BJ (cell line): ENCODE results near the gene UCMA. TPM values are rescaled to one million over a fixed set of nuclear protein-coding genes. Genes with fewer than 3 reads are reported as not detected.

Experiments
- CTCF ChIA-PET: fragments of 350-600 bp; formaldehyde crosslinking; extraction: SDS; loops from one replicate; lab custom pipeline; 2021; ENCODE audit warnings: antibody characterized with exemption, inconsistent platforms; lab: Yijun Ruan, JAX
- POLR2A ChIA-PET: fragments of 300-600 bp; sonication (Branson Sonifier 250); formaldehyde crosslinking; extraction: SDS; loops from one replicate; lab custom pipeline; 2021; ENCODE audit warnings: antibody characterized with exemption; lab: Charles Lee
- DNase-seq: peaks from one replicate; pipeline ENCODE4 v3.0.0-alpha.2; 2011; ENCODE audit warnings: low read depth
- H3K27me3 ChIP-seq: 2 replicates; pipeline ENCODE4 v1.6.0; 2011; ENCODE audit warnings: low read length; ENCODE audit not compliant: control insufficient read depth, insufficient read depth
- H3K36me3 ChIP-seq: 2 replicates; pipeline ENCODE4 v1.5.1; 2011; ENCODE audit warnings: low read length; ENCODE audit not compliant: control insufficient read depth, insufficient read depth
- H3K4me3 ChIP-seq: 2 replicates; pipeline ENCODE4 v1.5.1; 2011; ENCODE audit warnings: low read depth, mild to moderate bottlenecking, control low read depth, low read length
- polyA plus RNA-seq: library from polyadenylated mRNA; depleted of rRNA; stranded (reverse); fragments of >200 nt; gene quantifications from 2 replicates; pipeline ENCODE4 v1.2.3, GENCODE V29; 2011
- TF ChIP-seq, protein P1 (sequence below): IDR thresholded peaks from 2 replicates; pipeline ENCODE4 v1.5.1; 2011; ENCODE audit warnings: low read depth, mild to moderate bottlenecking, control low read depth, inconsistent platforms, low read length, moderate library complexity; ENCODE audit not compliant: insufficient read depth

Gene UCMA
- polyA plus RNA-seq, 1 experiment: not detected

DNA sequence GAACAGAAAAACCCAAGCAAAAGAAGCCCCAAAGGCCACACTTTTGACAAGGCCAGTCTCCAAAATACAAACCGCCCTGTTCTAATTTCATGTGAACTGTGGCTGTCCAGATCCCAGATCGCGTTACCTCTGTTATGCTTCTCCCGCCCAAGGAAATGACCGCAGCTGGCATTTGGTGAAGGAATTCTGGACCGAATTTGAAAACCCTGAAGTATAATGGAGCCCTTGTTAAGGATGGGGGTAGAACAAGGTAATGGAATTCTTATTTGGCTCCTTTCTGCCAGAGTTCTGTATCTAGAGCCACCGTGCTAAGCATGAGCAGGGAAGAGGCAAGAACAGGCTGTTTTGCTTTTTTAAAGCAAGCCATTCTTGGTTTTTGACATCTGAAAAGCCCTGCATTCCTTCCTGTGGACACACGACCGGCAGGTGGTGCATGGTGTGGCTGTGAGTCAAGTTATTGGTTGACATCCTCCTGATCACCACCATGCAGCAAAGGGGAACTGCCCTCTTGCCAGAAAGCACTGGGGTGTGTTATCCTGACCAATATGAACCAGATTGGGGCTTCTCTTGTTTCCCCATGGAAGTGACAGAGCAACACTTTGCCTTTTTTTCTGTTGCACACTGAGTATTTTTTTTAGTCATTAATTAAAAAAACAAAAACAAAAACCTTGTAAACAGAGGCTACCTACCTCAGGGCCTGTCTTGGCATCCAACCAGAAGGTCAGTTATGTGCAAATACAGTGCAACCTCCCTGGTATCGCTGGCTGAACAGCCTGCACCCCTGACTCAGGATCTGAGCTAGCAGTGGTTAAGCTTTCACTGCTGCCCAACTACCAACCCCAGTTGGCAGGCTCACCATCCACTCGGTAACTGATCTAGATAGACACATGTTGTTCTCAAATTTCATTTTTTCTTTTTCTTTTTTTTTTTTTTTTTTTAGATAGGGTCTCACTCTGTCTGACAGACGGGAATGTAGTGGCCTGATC is 14.2 kb downstream of the UCMA start:
- H3K36me3 ChIP-seq: no peaks in the 10 kb centered on the region
- CTCF ChIA-PET: interaction anchor here (0.9 to 1.8 kb wide), 5 partner anchors 9 to 82 kb away, joined by 3 to 9 read pairs (median 4); partner anchors contain the start of gene PHYH
- POLR2A ChIA-PET: no interaction called here
- no peaks in the 10 kb centered on the region for H3K27me3 ChIP-seq
- H3K4me3 ChIP-seq: no peak overlapping the region
- TF ChIP-seq, protein P1, sequence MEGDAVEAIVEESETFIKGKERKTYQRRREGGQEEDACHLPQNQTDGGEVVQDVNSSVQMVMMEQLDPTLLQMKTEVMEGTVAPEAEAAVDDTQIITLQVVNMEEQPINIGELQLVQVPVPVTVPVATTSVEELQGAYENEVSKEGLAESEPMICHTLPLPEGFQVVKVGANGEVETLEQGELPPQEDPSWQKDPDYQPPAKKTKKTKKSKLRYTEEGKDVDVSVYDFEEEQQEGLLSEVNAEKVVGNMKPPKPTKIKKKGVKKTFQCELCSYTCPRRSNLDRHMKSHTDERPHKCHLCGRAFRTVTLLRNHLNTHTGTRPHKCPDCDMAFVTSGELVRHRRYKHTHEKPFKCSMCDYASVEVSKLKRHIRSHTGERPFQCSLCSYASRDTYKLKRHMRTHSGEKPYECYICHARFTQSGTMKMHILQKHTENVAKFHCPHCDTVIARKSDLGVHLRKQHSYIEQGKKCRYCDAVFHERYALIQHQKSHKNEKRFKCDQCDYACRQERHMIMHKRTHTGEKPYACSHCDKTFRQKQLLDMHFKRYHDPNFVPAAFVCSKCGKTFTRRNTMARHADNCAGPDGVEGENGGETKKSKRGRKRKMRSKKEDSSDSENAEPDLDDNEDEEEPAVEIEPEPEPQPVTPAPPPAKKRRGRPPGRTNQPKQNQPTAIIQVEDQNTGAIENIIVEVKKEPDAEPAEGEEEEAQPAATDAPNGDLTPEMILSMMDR: no peak
- no peak for DNase-seq

DNA sequence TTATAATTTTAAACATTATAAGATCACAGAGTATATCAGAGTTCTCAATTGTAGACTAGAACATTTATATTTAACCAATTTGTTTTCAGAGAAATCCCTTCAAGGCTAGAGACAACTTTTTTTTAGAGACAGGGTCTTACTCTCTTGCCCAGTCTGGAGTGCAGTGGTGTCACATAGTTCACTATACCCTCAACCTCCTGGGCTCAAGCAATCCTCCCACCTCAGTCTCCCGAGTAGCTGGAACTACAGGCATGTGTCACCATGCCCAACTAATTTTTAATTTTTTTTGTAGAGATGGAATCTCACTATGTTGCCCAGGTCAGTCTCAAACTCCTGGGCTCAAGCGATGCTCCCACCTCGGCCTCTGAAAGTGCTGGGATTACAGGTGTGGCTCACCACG is 15.3 kb downstream of the UCMA start:
- Histone ChIP-seq H3K4me3 (no peak overlapping the region), H3K36me3 (no peaks in the 10 kb centered on the region), H3K27me3 (no peaks in the 10 kb centered on the region)
- CTCF ChIA-PET: interaction anchor here (0.9 to 1.3 kb wide), 2 partner anchors 12 to 83 kb away, joined by 4 to 5 read pairs; no protein-coding TSS in a partner anchor
- no peak for DNase-seq
- TF ChIP-seq, protein P1: no peak
- POLR2A ChIA-PET: no interaction called here

DNA sequence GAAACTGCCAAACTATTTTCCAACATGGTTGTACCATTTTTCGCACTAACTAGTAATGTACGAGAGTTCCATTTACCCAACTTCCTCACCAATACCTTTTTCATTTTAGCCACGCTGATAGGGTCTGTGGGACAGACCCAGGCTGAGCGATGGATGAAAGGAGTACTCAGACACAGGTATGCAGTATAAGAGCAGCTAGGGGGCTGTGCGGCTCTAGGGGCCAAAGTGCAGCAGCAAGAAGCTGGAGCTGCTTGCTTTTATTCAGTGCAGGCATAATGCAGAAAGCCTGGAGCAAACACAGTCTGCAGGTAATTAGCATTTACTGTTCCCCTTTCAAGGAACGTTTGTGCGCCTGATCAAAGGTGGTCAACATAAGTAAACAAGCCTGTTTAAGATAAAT is 21.0 kb downstream of the UCMA start:
- no peak for DNase-seq
- H3K4me3 ChIP-seq: no peak overlapping the region
- POLR2A ChIA-PET: no interaction called here
- TF ChIP-seq, protein P1: no peak
- CTCF ChIA-PET: interaction anchor here (1.4 kb wide), 1 partner anchor 227 kb away, joined by 3 read pairs; no protein-coding TSS in a partner anchor
- H3K36me3 ChIP-seq: no peaks in the 10 kb centered on the region; the same call in 1 of the 2 replicates
- no peaks in the 10 kb centered on the region; the same call in 1 of the 2 replicates for H3K27me3 ChIP-seq

DNA sequence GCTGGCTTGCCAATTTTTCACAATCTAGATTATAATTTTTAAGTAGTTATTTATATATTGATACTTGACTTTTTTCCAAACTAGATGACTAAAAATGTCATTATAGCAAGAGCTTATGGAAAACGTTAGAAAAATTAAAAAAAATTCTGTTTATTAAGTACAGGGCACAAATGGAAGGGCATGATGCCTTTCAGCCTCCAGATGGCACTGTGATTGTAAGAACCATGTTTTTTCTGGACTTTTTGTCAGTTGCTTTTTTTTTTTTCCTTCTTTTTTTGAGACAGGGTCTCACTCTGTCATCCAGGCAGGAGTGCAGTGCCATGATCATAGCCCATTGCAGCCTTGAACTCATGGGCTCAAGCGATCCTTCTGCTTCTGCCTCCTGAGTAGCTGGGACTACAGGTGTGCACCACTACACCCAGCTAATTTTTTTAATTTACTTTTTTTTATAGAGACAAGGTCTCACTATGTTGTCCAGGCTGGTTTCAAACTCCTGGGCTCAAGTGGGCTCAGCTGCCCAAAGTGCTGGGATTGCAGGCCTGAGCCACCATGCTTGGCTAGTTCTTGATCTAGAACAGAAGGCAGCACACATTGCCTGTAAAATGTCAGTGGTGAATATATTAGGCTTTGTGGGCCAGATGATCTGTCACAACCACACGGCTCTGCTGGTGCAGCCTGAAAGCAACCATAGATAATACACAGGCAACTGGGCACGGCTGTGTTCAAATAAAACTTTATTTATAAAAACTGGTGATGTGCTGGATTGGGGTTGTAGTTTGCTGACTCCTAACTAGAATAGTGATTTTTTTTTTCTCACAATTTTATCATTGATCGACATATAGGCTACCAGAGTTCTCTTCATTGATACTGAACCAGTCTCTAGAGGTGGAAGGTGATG is 27.4 kb downstream of the UCMA start:
- TF ChIP-seq, protein P1: peak; percentile 57
- no peak for DNase-seq
- no peaks in the 10 kb centered on the region; the same call in 1 of the 2 replicates for H3K36me3 ChIP-seq
- POLR2A ChIA-PET: no interaction called here
- H3K27me3 ChIP-seq: no peaks in the 10 kb centered on the region
- CTCF ChIA-PET: interaction anchor here (0.6 to 2.5 kb wide), 19 partner anchors 12 to 1021 kb away, joined by 3 to 10 read pairs (median 5); partner anchors contain the start of genes MCM10 and PHYH
- H3K4me3 ChIP-seq: no peak overlapping the region
